VCaP (cell line): Measurements from ENCODE around the gene TUBGCP5.

ENCODE experiments used
- H3K27ac ChIP-seq: fragments of 450-650 bp; 2 replicates; pipeline ENCODE4 v1.5.1; 2017
- CTCF ChIP-seq: fragments of 450-650 bp; conservative IDR thresholded peaks from 2 replicates; pipeline ENCODE4 v1.5.1; 2017; ENCODE audit warnings: mild to moderate bottlenecking, moderate library complexity

TUBGCP5 gene

GRCh38 chr15:23073890-23074646 lies 34.7 kb upstream of the TUBGCP5 start:
- TF ChIP-seq CTCF: no peak
- H3K27ac ChIP-seq: no peak overlapping the region

- TF ChIP-seq CTCF: no peak
- no peak overlapping the region for H3K27ac ChIP-seq
Measured at GRCh38 chr15:23072633-23073032, 33.3 kb upstream of the TUBGCP5 start.

GRCh38 chr15:23069496-23070166 lies 30.3 kb upstream of the TUBGCP5 start:
- TF ChIP-seq CTCF: no peak; the same call in 1 of the 2 replicates
- no peak overlapping the region for H3K27ac ChIP-seq

- H3K27ac ChIP-seq: no peak overlapping the region
- no peak for TF ChIP-seq CTCF
Measured at GRCh38 chr15:23067416-23067815, 28.0 kb upstream of the TUBGCP5 start.

GRCh38 chr15:23065836-23066235 lies 26.5 kb upstream of the TUBGCP5 start:
- H3K27ac ChIP-seq: no peak overlapping the region
- no peak for TF ChIP-seq CTCF

GRCh38 chr15:23064156-23064555 lies 24.8 kb upstream of the TUBGCP5 start:
- TF ChIP-seq CTCF: no peak
- H3K27ac ChIP-seq: no peak overlapping the region

- H3K27ac ChIP-seq: no peak overlapping the region
- no peak for TF ChIP-seq CTCF
Measured at GRCh38 chr15:23057707-23058106, 18.3 kb upstream of the TUBGCP5 start.
